Measurements from ENCODE around the gene KLHL29. TPM values are rescaled to one million over a fixed set of nuclear protein-coding genes. Genes with fewer than 3 reads are reported as not detected.

Gene KLHL29
- total and polyA plus RNA-seq, 10 of the 15 experiments (the other 5 are each of a cell fraction or from before 2014, with no cell fraction given): 1.4 to 19.5 (median 6.1) TPM

DNA sequence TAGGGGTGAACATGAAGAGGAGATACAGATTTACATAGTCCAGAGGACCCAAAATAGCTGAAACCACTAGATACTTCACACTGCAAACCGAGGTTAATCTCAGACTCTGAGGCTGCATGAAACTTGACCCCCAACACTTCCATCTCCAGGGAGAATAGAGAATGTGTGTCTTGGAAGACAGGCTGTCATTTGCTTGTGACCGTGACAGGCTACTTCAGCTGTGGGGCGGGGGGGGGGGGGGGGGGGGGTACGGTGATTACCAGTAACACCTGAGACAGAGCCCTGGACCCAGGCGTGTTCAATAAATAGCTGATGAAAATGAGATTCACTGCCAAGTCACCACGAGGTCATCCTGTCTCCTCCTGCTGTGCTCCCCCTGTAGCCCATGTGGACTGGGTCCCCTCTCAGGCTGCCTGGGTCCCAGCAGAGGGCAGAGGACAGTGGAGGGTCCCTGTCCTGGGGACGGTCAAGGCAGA, 5.7 kb upstream of the KLHL29 start (continued):
- no peak for TF ChIP-seq ZNF687 (IDR thresholded peaks at IDR 0.05)
- TF ChIP-seq SMAD5 (IDR thresholded peaks at IDR 0.05; ENCODE audit: low read depth): no peak
- no peak for TF ChIP-seq WRNIP1 (IDR thresholded peaks at IDR 0.05; ENCODE audit: borderline replicate concordance, low read depth, low read length)
- no peak for TF ChIP-seq HDAC6 (IDR thresholded peaks at IDR 0.05; ENCODE audit: unreplicated experiment)
- TF ChIP-seq HCFC1 (IDR thresholded peaks at IDR 0.05; ENCODE audit: low read length): no peak
- no peak for TF ChIP-seq BACH1 (IDR thresholded peaks at IDR 0.05; ENCODE audit: borderline replicate concordance)
- peak; percentile 10; the same call in 1 of the 2 replicates for TF ChIP-seq PAX5 (IDR thresholded peaks at IDR 0.05; ENCODE audit: borderline replicate concordance, low read depth, low read length)
- peak; percentile 73 for TF ChIP-seq MEF2B (IDR thresholded peaks at IDR 0.05; ENCODE audit: partially characterized antibody, poor library complexity, severe bottlenecking)
- TF ChIP-seq EP300 (IDR thresholded peaks at IDR 0.05; ENCODE audit: borderline replicate concordance in 1 of 2, control insufficient read depth in 1 of 2, low read depth in 2 of 2, low read length in 2 of 2): peak in 1 of 2 experiments; percentile 14; a peak in 1 of 4 replicates
- TF ChIP-seq MTA3 (IDR thresholded peaks at IDR 0.05; ENCODE audit: borderline replicate concordance, low read length): no peak
- peak; percentile 58; the same call in 1 of the 2 replicates for TF ChIP-seq NR2F1 (conservative IDR thresholded peaks at IDR 0.05)
- TF ChIP-seq, protein P1, sequence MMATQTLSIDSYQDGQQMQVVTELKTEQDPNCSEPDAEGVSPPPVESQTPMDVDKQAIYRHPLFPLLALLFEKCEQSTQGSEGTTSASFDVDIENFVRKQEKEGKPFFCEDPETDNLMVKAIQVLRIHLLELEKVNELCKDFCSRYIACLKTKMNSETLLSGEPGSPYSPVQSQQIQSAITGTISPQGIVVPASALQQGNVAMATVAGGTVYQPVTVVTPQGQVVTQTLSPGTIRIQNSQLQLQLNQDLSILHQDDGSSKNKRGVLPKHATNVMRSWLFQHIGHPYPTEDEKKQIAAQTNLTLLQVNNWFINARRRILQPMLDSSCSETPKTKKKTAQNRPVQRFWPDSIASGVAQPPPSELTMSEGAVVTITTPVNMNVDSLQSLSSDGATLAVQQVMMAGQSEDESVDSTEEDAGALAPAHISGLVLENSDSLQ (IDR thresholded peaks at IDR 0.05): no peak
- TF ChIP-seq, protein P2, sequence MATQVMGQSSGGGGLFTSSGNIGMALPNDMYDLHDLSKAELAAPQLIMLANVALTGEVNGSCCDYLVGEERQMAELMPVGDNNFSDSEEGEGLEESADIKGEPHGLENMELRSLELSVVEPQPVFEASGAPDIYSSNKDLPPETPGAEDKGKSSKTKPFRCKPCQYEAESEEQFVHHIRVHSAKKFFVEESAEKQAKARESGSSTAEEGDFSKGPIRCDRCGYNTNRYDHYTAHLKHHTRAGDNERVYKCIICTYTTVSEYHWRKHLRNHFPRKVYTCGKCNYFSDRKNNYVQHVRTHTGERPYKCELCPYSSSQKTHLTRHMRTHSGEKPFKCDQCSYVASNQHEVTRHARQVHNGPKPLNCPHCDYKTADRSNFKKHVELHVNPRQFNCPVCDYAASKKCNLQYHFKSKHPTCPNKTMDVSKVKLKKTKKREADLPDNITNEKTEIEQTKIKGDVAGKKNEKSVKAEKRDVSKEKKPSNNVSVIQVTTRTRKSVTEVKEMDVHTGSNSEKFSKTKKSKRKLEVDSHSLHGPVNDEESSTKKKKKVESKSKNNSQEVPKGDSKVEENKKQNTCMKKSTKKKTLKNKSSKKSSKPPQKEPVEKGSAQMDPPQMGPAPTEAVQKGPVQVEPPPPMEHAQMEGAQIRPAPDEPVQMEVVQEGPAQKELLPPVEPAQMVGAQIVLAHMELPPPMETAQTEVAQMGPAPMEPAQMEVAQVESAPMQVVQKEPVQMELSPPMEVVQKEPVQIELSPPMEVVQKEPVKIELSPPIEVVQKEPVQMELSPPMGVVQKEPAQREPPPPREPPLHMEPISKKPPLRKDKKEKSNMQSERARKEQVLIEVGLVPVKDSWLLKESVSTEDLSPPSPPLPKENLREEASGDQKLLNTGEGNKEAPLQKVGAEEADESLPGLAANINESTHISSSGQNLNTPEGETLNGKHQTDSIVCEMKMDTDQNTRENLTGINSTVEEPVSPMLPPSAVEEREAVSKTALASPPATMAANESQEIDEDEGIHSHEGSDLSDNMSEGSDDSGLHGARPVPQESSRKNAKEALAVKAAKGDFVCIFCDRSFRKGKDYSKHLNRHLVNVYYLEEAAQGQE (IDR thresholded peaks at IDR 0.05; ENCODE audit: low read depth, low read length): no peak
- no peak for TF ChIP-seq DPF2 (IDR thresholded peaks at IDR 0.05)
- no peak for TF ChIP-seq ZNF622 (IDR thresholded peaks at IDR 0.05)
- no peak for TF ChIP-seq NFYA (IDR thresholded peaks at IDR 0.05; ENCODE audit: borderline replicate concordance, low read depth, low read length)
- peak in 1 of 2 experiments; percentile 10; a peak in 1 of 4 replicates for TF ChIP-seq BHLHE40 (IDR thresholded peaks at IDR 0.05; ENCODE audit: borderline replicate concordance in 1 of 2, low read depth in 2 of 2, low read length in 1 of 2)
- no peak for TF ChIP-seq LARP7 (IDR thresholded peaks at IDR 0.05)
- TF ChIP-seq MEF2A (IDR thresholded peaks at IDR 0.05; ENCODE audit: insufficient read depth, low read depth, low read length): peak; percentile 80
